Measurements from ENCODE around the gene PPT1.

- TF ChIP-seq CTCF (IDR thresholded peaks at IDR 0.05; ENCODE audit: poor library complexity): no peak
- no peak for TF ChIP-seq EZH2 (IDR thresholded peaks at IDR 0.05; ENCODE audit: borderline replicate concordance)
- TF ChIP-seq EZH2phosphoT487 (IDR thresholded peaks at IDR 0.05; ENCODE audit: low read depth, severe bottlenecking, unreplicated experiment): no peak
Observed at GRCh38 chr1:40045182-40045581, 51.9 kb downstream of the PPT1 start.
